H1 (cell line): ENCODE results near the gene HSPA12A. TPM values are rescaled to one million over a fixed set of nuclear protein-coding genes. Genes with fewer than 3 reads are reported as not detected.
A peak's percentile ranks its signal among the peaks of the same experiment; 100 is the strongest.

Experiments
- CTCF ChIA-PET: fragments of 300-600 bp; sonication (Branson Sonifier 250); formaldehyde crosslinking; loops from one replicate; lab custom pipeline; 2021; ENCODE audit not compliant: partially characterized antibody; lab: Charles Lee
- POLR2A ChIA-PET: fragments of 300-600 bp; sonication (Branson Sonifier 250); formaldehyde crosslinking; loops from one replicate; lab custom pipeline; 2021; ENCODE audit warnings: inconsistent platforms; ENCODE audit not compliant: partially characterized antibody; lab: Charles Lee
- DNase-seq, 2 experiments: peaks; one replicate each; pipeline versions ENCODE4 v3.0.0 to v3.0.0-alpha.2; 2010 to 2022; ENCODE audit warnings: low spot score in 2 of 2, low read depth in 1 of 2, mixed read lengths in 1 of 2
- FAIRE-seq: peaks from 2 replicates; lab custom pipeline; 2011; peaks lifted over from hg19 to GRCh38; lab: Jason Lieb, UNC
- H2AFZ ChIP-seq: 2 replicates; pipeline ENCODE4 v1.8.1; 2012; ENCODE audit warnings: low read length, inconsistent platforms
- H2AK5ac ChIP-seq: 2 replicates; pipeline ENCODE4 v1.6.1; 2013; ENCODE audit warnings: low read depth, low read length
- H2BK120ac ChIP-seq: replicated peaks from 2 replicates; pipeline ENCODE3; 2013; ENCODE audit warnings: low read depth, low read length, inconsistent platforms
- H2BK12ac ChIP-seq: 2 replicates; pipeline ENCODE4 v1.6.1; 2013; ENCODE audit warnings: low read depth, low read length
- H2BK15ac ChIP-seq: 2 replicates; pipeline ENCODE4 v1.6.1; 2013; ENCODE audit warnings: low read length
- H2BK20ac ChIP-seq: 2 replicates; pipeline ENCODE4 v1.6.1; 2013; ENCODE audit warnings: low read length
- H2BK5ac ChIP-seq: 2 replicates; pipeline ENCODE4 v1.6.1; 2013; ENCODE audit warnings: low read depth, low read length
- H3K14ac ChIP-seq: 2 replicates; pipeline ENCODE4 v1.6.1; 2013; ENCODE audit warnings: inconsistent platforms; ENCODE audit not compliant: insufficient read length
- H3K18ac ChIP-seq: 2 replicates; pipeline ENCODE4 v1.6.1; 2013; ENCODE audit warnings: low read length; ENCODE audit errors: extremely low read depth
- H3K23ac ChIP-seq: 2 replicates; pipeline ENCODE4 v1.6.1; 2013; ENCODE audit warnings: inconsistent platforms; ENCODE audit not compliant: insufficient read length
- H3K23me2 ChIP-seq: 2 replicates; pipeline ENCODE4 v1.6.1; 2013; ENCODE audit warnings: low read depth, low read length
- H3K27ac ChIP-seq: 2 replicates; pipeline ENCODE4 v1.6.1; 2011; ENCODE audit warnings: low read depth, low read length, inconsistent platforms
- H3K27me3 ChIP-seq, 4 experiments: replicated peaks in 1 of 4; 1 replicate in 1 of 4; 2 replicates in 3 of 4; pipeline versions ENCODE4 v1.6.1 to v1.8.1; 2011 to 2013; ENCODE audit warnings: low read length in 3 of 4, mild to moderate bottlenecking in 3 of 4, inconsistent platforms in 2 of 4, mixed read lengths in 2 of 4, moderate library complexity in 1 of 4; ENCODE audit not compliant: control insufficient read depth in 3 of 4, insufficient read depth in 3 of 4; ENCODE audit errors: extremely low read depth in 1 of 4
- H3K36me3 ChIP-seq, 4 experiments: 2 replicates each; pipeline versions ENCODE4 v1.6.1 to v1.8.1; 2011 to 2013; ENCODE audit warnings: mild to moderate bottlenecking in 4 of 4, low read length in 3 of 4, moderate library complexity in 2 of 4, control low read depth in 1 of 4, inconsistent platforms in 1 of 4; ENCODE audit not compliant: insufficient read depth in 4 of 4, control insufficient read depth in 2 of 4
- H3K4ac ChIP-seq: replicated peaks from 2 replicates; pipeline ENCODE3; 2013; ENCODE audit warnings: low read length, low read depth, mixed read lengths, inconsistent platforms; ENCODE audit not compliant: insufficient read length
- H3K4me1 ChIP-seq, 4 experiments: replicated peaks in 1 of 4; 1 replicate in 1 of 4; 2 replicates in 3 of 4; pipeline versions ENCODE4 v1.6.1 to v1.8.1; 2011 to 2013; ENCODE audit warnings: low read length in 3 of 4, inconsistent platforms in 2 of 4, mixed read lengths in 1 of 4; ENCODE audit not compliant: insufficient read depth in 4 of 4, control insufficient read depth in 3 of 4
- H3K4me2 ChIP-seq, 2 experiments: 2 replicates each; pipeline versions ENCODE4 v1.6.1 to v1.8.1; 2011 to 2013; ENCODE audit warnings: low read depth in 2 of 2, low read length in 2 of 2, control low read depth in 1 of 2, inconsistent platforms in 1 of 2, mild to moderate bottlenecking in 1 of 2; ENCODE audit not compliant: insufficient read depth in 1 of 2
- H3K4me3 ChIP-seq, 4 experiments: fragments of 200-600, 300-600 bp in 1 of 4; sonication (generic), shearing (Covaris generic), sonication (Bioruptor Twin) in 1 of 4; 2 replicates each; pipeline versions ENCODE4 v1.5.1 to v1.8.1; 2011 to 2016; ENCODE audit warnings: low read length in 4 of 4, low read depth in 3 of 4, control low read depth in 2 of 4, inconsistent platforms in 2 of 4, mild to moderate bottlenecking in 2 of 4, mixed read lengths in 1 of 4, moderate library complexity in 1 of 4; ENCODE audit not compliant: insufficient read depth in 2 of 4; ENCODE audit errors: extremely low read depth in 1 of 4
- H3K56ac ChIP-seq: replicated peaks from 2 replicates; pipeline ENCODE3; 2013; ENCODE audit warnings: low read depth, mild to moderate bottlenecking, mixed read lengths, low read length, inconsistent platforms; ENCODE audit not compliant: insufficient read length
- H3K79me1 ChIP-seq: 2 replicates; pipeline ENCODE4 v1.6.1; 2013; ENCODE audit warnings: low read depth, low read length, control low read depth
- H3K79me2 ChIP-seq, 2 experiments: 2 replicates each; pipeline versions ENCODE4 v1.6.1 to v1.8.1; 2012 to 2013; ENCODE audit warnings: low read length in 2 of 2, mild to moderate bottlenecking in 2 of 2, inconsistent platforms in 1 of 2; ENCODE audit not compliant: insufficient read depth in 2 of 2, control insufficient read depth in 1 of 2
- H3K9ac ChIP-seq, 4 experiments: replicated peaks in 1 of 4; 1 replicate in 1 of 4; 2 replicates in 3 of 4; pipeline versions ENCODE4 v1.6.1 to v1.8.1; 2011 to 2013; ENCODE audit warnings: low read depth in 3 of 4, low read length in 3 of 4, control low read depth in 2 of 4, mild to moderate bottlenecking in 2 of 4, moderate library complexity in 2 of 4, inconsistent platforms in 1 of 4; ENCODE audit errors: extremely low read depth in 1 of 4
- H3K9me3 ChIP-seq, 2 experiments: 2 replicates each; pipeline versions ENCODE4 v1.6.1 to v1.8.1; 2012 to 2013; ENCODE audit warnings: mild to moderate bottlenecking in 2 of 2, moderate library complexity in 2 of 2, control low read depth in 1 of 2, inconsistent platforms in 1 of 2, low read depth in 1 of 2, low read length in 1 of 2, mixed read lengths in 1 of 2; ENCODE audit not compliant: insufficient read depth in 2 of 2
- H4K20me1 ChIP-seq, 2 experiments: replicated peaks in 1 of 2; 2 replicates each; pipeline versions ENCODE3 to v1.8.1; 2011 to 2013; ENCODE audit warnings: inconsistent platforms in 2 of 2, low read length in 2 of 2, mild to moderate bottlenecking in 1 of 2; ENCODE audit not compliant: insufficient read depth in 2 of 2, control insufficient read depth in 1 of 2
- H4K5ac ChIP-seq: 2 replicates; pipeline ENCODE4 v1.6.1; 2013; ENCODE audit warnings: low read length, low read depth, mixed read lengths, inconsistent platforms; ENCODE audit not compliant: insufficient read length
- H4K8ac ChIP-seq: 2 replicates; pipeline ENCODE4 v1.8.0; 2013; ENCODE audit warnings: mild to moderate bottlenecking, moderate library complexity, low read length, inconsistent platforms; ENCODE audit not compliant: insufficient read depth; ENCODE audit errors: extremely low read depth
- H4K91ac ChIP-seq: replicated peaks from 2 replicates; pipeline ENCODE3; 2013; ENCODE audit warnings: low read length, mixed read lengths, inconsistent platforms; ENCODE audit not compliant: insufficient read length
- CTCF ChIP-seq, 3 experiments: IDR thresholded peaks; 1 replicate in 2 of 3; 2 replicates in 1 of 3; pipeline versions ENCODE4 v1.5.1 to v1.6.1; 2011; ENCODE audit warnings: low read length in 3 of 3, mild to moderate bottlenecking in 3 of 3, inconsistent platforms in 2 of 3, low read depth in 1 of 3, moderate library complexity in 1 of 3; ENCODE audit not compliant: insufficient read depth in 1 of 3; ENCODE audit errors: control extremely low read depth in 1 of 3
- TAF1 ChIP-seq: IDR thresholded peaks from 2 replicates; pipeline ENCODE4 v1.6.1; 2011; ENCODE audit warnings: mild to moderate bottlenecking, low read depth, low read length
- WGBS, 2 experiments: shearing (Covaris generic) in 1 of 2; methylation state at CpG; one replicate each; pipeline versions ENCODE4 v1.1.6 to v1.1.7; 2013 to 2015; ENCODE audit warnings: low lambda C conversion rate in 2 of 2, mixed read lengths in 2 of 2, inconsistent platforms in 1 of 2, low coverage in 1 of 2, missing lambda C conversion rate in 1 of 2; ENCODE audit not compliant: insufficient replicate concordance in 2 of 2, insufficient coverage in 1 of 2, insufficient read length in 1 of 2; ENCODE audit errors: extremely low coverage in 1 of 2, missing lambda C conversion rate in 1 of 2; 5-methylcytosine and 5-hydroxymethylcytosine counted together
- polyA plus RNA-seq, 7 experiments: library from polyadenylated mRNA; depleted of rRNA in 3 of 7; stranded (reverse) in 5 of 7; unstranded in 2 of 7; fragments of >200 nt in 5 of 7; fragments of 200-250 nt in 2 of 7; gene quantifications; 1 replicate in 5 of 7; 2 replicates in 1 of 7; 4 replicates in 1 of 7; pipeline versions ENCODE4 v1.2.1 to v1.2.3, GENCODE V29; 2011 to 2013; ENCODE audit warnings: missing spikeins in 2 of 7, mixed read lengths in 2 of 7
- total RNA-seq: library from RNA; stranded (reverse); fragmentation: NEBNext Ultra II Directional; extraction: Animal tissue kit (Norgen Biotek cat#: 25700); gene quantifications from 2 replicates; pipeline ENCODE4 v1.2.1, GENCODE V29; 2021

Gene HSPA12A
- total and polyA plus RNA-seq, 2 of the 8 experiments (the other 6 are each of a cell fraction or from before 2014, with no cell fraction given): 3.1 to 6.9 TPM

GRCh38 chr10:116668018-116668417, 74.3 kb downstream of the HSPA12A start:
- no peak overlapping the region for H3K56ac ChIP-seq
- no peak overlapping the region for H4K5ac ChIP-seq
- no peak overlapping the region for H3K23ac ChIP-seq
- 90% methylated on average over 9 of the region's 9 CpGs; no CpG with 5 or more reads in 1 of the 2 experiments for WGBS, 2 experiments
- no peak overlapping the region for H2BK120ac ChIP-seq
- H2BK15ac ChIP-seq: no peak overlapping the region
- no peak overlapping the region for H3K9ac ChIP-seq
- POLR2A ChIA-PET: interaction anchor here (1.7 kb wide), 1 partner anchor 13 kb away, joined by 3 read pairs; no protein-coding TSS in a partner anchor
- peaks cover 5 to 40% (median 11%) of the 10 kb centered on the region in 4 experiments; a peak in 7 of 8 replicates for H3K36me3 ChIP-seq
- H2AFZ ChIP-seq: no peak overlapping the region
- FAIRE-seq (no peak), DNase-seq (peak in 1 of 2 experiments; percentile 22)
- H3K4ac ChIP-seq: no peak overlapping the region
- H2BK5ac ChIP-seq: no peak overlapping the region
- H3K4me1 ChIP-seq: peaks cover 0 to 20% (median 11%) of the 10 kb centered on the region in 4 experiments; a peak in 6 of 7 replicates
- CTCF ChIA-PET: interaction anchor here (1.0 kb wide), 1 partner anchor 13 kb away, joined by 3 read pairs; no protein-coding TSS in a partner anchor
- H3K27ac ChIP-seq: no peak overlapping the region
- no peaks in the 10 kb centered on the region for H3K27me3 ChIP-seq
- H3K4me3 ChIP-seq: no peak overlapping the region; a peak in 1 of 8 replicates
- no peak overlapping the region for H2AK5ac ChIP-seq
- no peak overlapping the region for H3K14ac ChIP-seq
- H2BK12ac ChIP-seq: no peak overlapping the region
- no peaks in the 10 kb centered on the region; the same call in none of the 2 replicates for H3K23me2 ChIP-seq
- H4K91ac ChIP-seq: no peak overlapping the region
- no peak overlapping the region for H3K18ac ChIP-seq
- TF ChIP-seq TAF1 (no peak), CTCF (IDR thresholded peaks at IDR 0.05; ENCODE audit: control extremely low read depth in 1 of 3, insufficient read depth in 1 of 3, low read depth in 1 of 3, low read length in 3 of 3) (no peak)
- TF ChIP-seq, all 59 proteins: peak for 0
- H3K79me2 ChIP-seq: 0 out of 4 replicates have a peak, but pooled peaks cover 0 to 4% of the 10 kb centered on the region in 2 experiments
- no peak overlapping the region for H2BK20ac ChIP-seq
- H4K20me1 ChIP-seq: peaks cover 0 to 2% of the 10 kb centered on the region in 2 experiments
- H3K79me1 ChIP-seq: peaks cover 2% of the 10 kb centered on the region; the same call in 1 of the 2 replicates
- H3K4me2 ChIP-seq: no peak overlapping the region
- H4K8ac ChIP-seq: no peak overlapping the region
- no peaks in the 10 kb centered on the region for H3K9me3 ChIP-seq
